ENCODE data around the gene WDR93. TPM values are rescaled to one million over a fixed set of nuclear protein-coding genes. Genes with fewer than 3 reads are reported as not detected.

WDR93 gene
- total RNA-seq, 1 experiment from 2014 or later: not detected

DNA sequence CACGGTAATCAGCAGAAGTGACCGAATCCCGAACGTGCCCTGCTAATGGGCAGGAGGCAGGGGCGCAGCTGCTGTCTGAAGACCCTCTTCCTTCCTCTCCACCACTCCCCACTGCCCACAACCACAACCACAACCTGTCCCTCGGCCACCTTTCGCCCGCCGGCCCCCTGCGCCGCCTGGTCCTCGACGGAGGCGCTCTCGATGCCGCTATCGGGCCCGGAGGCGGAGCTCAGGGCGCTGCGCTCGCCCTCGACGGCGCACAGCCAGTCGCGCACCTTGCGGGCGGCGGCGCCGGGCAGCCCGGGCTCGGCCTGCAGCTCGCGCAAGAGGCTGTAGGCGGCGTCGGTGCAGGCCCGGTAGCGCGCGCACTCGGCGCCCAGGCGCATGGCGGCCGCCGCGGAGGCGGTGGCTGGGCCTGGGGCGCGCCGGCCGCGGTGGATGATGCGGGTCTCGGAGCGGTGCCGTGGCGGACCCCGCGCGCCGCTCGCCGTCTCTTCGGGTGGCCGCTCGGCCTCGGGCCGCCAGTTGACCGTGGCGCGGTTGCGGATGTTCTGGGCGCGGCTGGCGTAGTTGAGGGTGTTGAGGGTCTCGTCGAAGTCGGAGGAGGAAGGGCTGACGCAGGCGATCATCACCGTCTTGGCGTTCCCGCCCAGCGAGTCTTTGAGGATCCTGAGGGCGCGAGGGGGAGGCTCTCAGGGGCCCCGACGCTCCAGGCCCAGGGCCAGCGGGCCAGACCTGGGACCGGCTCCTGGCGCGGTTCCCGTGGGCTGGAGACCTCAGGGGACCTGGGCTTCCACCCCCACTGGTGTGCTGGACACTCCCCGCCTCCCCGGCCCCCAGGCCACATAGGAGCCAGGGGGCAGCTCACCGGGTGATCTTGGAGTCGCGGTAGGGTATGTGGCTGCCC is 42.3 kb upstream of the WDR93 start:
- Histone ChIP-seq H3K27me3 (replicated peaks; ENCODE audit: insufficient read depth, low read depth, low read length, poor library complexity) (no peaks in the 10 kb centered on the region), H3K4me3 (ENCODE audit: low read depth, low read length, poor library complexity, severe bottlenecking) (no peak overlapping the region), H3K4me1 (ENCODE audit: insufficient read depth, low read length, poor library complexity, severe bottlenecking) (no peaks in the 10 kb centered on the region), H3K27ac (ENCODE audit: low read depth, low read length, poor library complexity, severe bottlenecking) (no peak overlapping the region), H3K9me3 (ENCODE audit: low read depth, low read length, poor library complexity, severe bottlenecking) (no peaks in the 10 kb centered on the region), H3K36me3 (ENCODE audit: insufficient read depth, low read length, poor library complexity, severe bottlenecking) (no peaks in the 10 kb centered on the region)
- ChIA-PET CTCF (no interaction called here), POLR2A (ENCODE audit: low non-redundant PET) (no interaction called here)
- no TSS peak for BruUV-seq (replicated peaks)
- no peak for TF ChIP-seq EZH2 (IDR thresholded peaks at IDR 0.05; ENCODE audit: borderline replicate concordance, low read depth, low read length, poor library complexity, severe bottlenecking)
- TF ChIP-seq, protein P1, sequence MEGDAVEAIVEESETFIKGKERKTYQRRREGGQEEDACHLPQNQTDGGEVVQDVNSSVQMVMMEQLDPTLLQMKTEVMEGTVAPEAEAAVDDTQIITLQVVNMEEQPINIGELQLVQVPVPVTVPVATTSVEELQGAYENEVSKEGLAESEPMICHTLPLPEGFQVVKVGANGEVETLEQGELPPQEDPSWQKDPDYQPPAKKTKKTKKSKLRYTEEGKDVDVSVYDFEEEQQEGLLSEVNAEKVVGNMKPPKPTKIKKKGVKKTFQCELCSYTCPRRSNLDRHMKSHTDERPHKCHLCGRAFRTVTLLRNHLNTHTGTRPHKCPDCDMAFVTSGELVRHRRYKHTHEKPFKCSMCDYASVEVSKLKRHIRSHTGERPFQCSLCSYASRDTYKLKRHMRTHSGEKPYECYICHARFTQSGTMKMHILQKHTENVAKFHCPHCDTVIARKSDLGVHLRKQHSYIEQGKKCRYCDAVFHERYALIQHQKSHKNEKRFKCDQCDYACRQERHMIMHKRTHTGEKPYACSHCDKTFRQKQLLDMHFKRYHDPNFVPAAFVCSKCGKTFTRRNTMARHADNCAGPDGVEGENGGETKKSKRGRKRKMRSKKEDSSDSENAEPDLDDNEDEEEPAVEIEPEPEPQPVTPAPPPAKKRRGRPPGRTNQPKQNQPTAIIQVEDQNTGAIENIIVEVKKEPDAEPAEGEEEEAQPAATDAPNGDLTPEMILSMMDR (conservative IDR thresholded peaks at IDR 0.05; ENCODE audit: low read depth, low read length): no peak
- DNase-seq (ENCODE audit: low spot score): no peak
- intact Hi-C loops (cut with micrococcal nuclease; ENCODE audit: unreplicated experiment): no loop called here

GRCh38 chr15:89649013-89649625 is 41.5 kb upstream of the WDR93 start:
- Histone ChIP-seq H3K27me3 (replicated peaks; ENCODE audit: insufficient read depth, low read depth, low read length, poor library complexity) (no peaks in the 10 kb centered on the region), H3K4me1 (ENCODE audit: insufficient read depth, low read length, poor library complexity, severe bottlenecking) (no peaks in the 10 kb centered on the region), H3K9me3 (ENCODE audit: low read depth, low read length, poor library complexity, severe bottlenecking) (no peaks in the 10 kb centered on the region), H3K27ac (ENCODE audit: low read depth, low read length, poor library complexity, severe bottlenecking) (no peak overlapping the region), H3K4me3 (ENCODE audit: low read depth, low read length, poor library complexity, severe bottlenecking) (no peak overlapping the region), H3K36me3 (ENCODE audit: insufficient read depth, low read length, poor library complexity, severe bottlenecking) (no peaks in the 10 kb centered on the region)
- CTCF ChIA-PET: no interaction called here
- TF ChIP-seq, protein P1 (conservative IDR thresholded peaks at IDR 0.05; ENCODE audit: low read depth, low read length): no peak
- no peak for TF ChIP-seq EZH2 (IDR thresholded peaks at IDR 0.05; ENCODE audit: borderline replicate concordance, low read depth, low read length, poor library complexity, severe bottlenecking)
- no TSS peak for BruUV-seq (replicated peaks)
- intact Hi-C loops (cut with micrococcal nuclease; ENCODE audit: unreplicated experiment): no loop called here
- POLR2A ChIA-PET (ENCODE audit: low non-redundant PET): no interaction called here
- DNase-seq (ENCODE audit: low spot score): no peak

GRCh38 chr15:89649716-89650115 is 40.9 kb upstream of the WDR93 start:
- POLR2A ChIA-PET (ENCODE audit: low non-redundant PET): no interaction called here
- no peaks in the 10 kb centered on the region for H3K36me3 ChIP-seq (ENCODE audit: insufficient read depth, low read length, poor library complexity, severe bottlenecking)
- H3K4me3 ChIP-seq (ENCODE audit: low read depth, low read length, poor library complexity, severe bottlenecking): no peak overlapping the region
- H3K27me3 ChIP-seq (replicated peaks; ENCODE audit: insufficient read depth, low read depth, low read length, poor library complexity): no peaks in the 10 kb centered on the region
- H3K9me3 ChIP-seq (ENCODE audit: low read depth, low read length, poor library complexity, severe bottlenecking): no peaks in the 10 kb centered on the region
- TF ChIP-seq, protein P1 (conservative IDR thresholded peaks at IDR 0.05; ENCODE audit: low read depth, low read length): no peak
- no peak for TF ChIP-seq EZH2 (IDR thresholded peaks at IDR 0.05; ENCODE audit: borderline replicate concordance, low read depth, low read length, poor library complexity, severe bottlenecking)
- H3K27ac ChIP-seq (ENCODE audit: low read depth, low read length, poor library complexity, severe bottlenecking): no peak overlapping the region
- no peak for DNase-seq (ENCODE audit: low spot score)
- BruUV-seq (replicated peaks): no TSS peak
- intact Hi-C loops (cut with micrococcal nuclease; ENCODE audit: unreplicated experiment): no loop called here
- no peaks in the 10 kb centered on the region for H3K4me1 ChIP-seq (ENCODE audit: insufficient read depth, low read length, poor library complexity, severe bottlenecking)
- CTCF ChIA-PET: no interaction called here
